Left renal cortex interstitium (tissue), 4 donors: Measurements from ENCODE around the gene RAB11FIP5. TPM values are rescaled to one million over a fixed set of nuclear protein-coding genes. Genes with fewer than 3 reads are reported as not detected.
"Not testable (repeated sequence)": the region's sequence is repeated elsewhere in the genome, so short reads cannot be mapped to it uniquely, and the experiment has no call there.

Experiments used
- DNase-seq, 4 donors: peaks; one replicate each; pipeline ENCODE4 v3.0.0-alpha.2; 2013; ENCODE audit warnings: low read depth in 4 of 4, low spot score in 2 of 4, missing footprints in 1 of 4
- polyA plus RNA-seq, 4 donors: library from polyadenylated mRNA; unstranded; fragments of 120-200 nt; gene quantifications; one replicate each; pipeline ENCODE4 v1.2.1, GENCODE V29; 2013; ENCODE audit not compliant: insufficient read length in 4 of 4

RAB11FIP5 gene
- polyA plus RNA-seq, 4 donors = 36.9 to 44.9 (median 41.2) TPM

- DNase-seq = no peak
Measured at GRCh38 chr2:73112026-73112912, 479 bp downstream of the RAB11FIP5 start.

GRCh38 chr2:73111073-73112025 is 1.4 kb downstream of the RAB11FIP5 start:
- no peak for DNase-seq

GRCh38 chr2:73110168-73111072 is 2.3 kb downstream of the RAB11FIP5 start:
- no peak for DNase-seq

GRCh38 chr2:73109431-73110167 is 3.1 kb downstream of the RAB11FIP5 start:
- no peak for DNase-seq

GRCh38 chr2:73107211-73107926 is 5.4 kb downstream of the RAB11FIP5 start:
- DNase-seq = no peak

- no peak for DNase-seq
Measured at GRCh38 chr2:73106791-73107190, 6.0 kb downstream of the RAB11FIP5 start.

GRCh38 chr2:73105511-73105971 is 7.2 kb downstream of the RAB11FIP5 start:
- no peak for DNase-seq

- DNase-seq = no peak
Measured at GRCh38 chr2:73104933-73105332, 7.8 kb downstream of the RAB11FIP5 start.

GRCh38 chr2:73103018-73103542 is 9.7 kb downstream of the RAB11FIP5 start:
- no peak for DNase-seq

GRCh38 chr2:73101626-73102256 is 11.0 kb downstream of the RAB11FIP5 start:
- DNase-seq = no peak

- DNase-seq = no peak
Measured at GRCh38 chr2:73100956-73101355, 11.8 kb downstream of the RAB11FIP5 start.

- no peak for DNase-seq
Measured at GRCh38 chr2:73099486-73099885, 13.3 kb downstream of the RAB11FIP5 start.

- no peak for DNase-seq
Measured at GRCh38 chr2:73095910-73096309, 16.8 kb downstream of the RAB11FIP5 start.

GRCh38 chr2:73093601-73094218 is 19.0 kb downstream of the RAB11FIP5 start:
- not testable (repeated sequence) for DNase-seq

GRCh38 chr2:73092146-73092783 is 20.5 kb downstream of the RAB11FIP5 start:
- DNase-seq = no peak

- DNase-seq = no peak
Measured at GRCh38 chr2:73091696-73092095, 21.1 kb downstream of the RAB11FIP5 start.

- no peak for DNase-seq
Measured at GRCh38 chr2:73091164-73091563, 21.6 kb downstream of the RAB11FIP5 start.
